ENCODE measurements around the gene PPM1G. TPM values are rescaled to one million over a fixed set of nuclear protein-coding genes. Genes with fewer than 3 reads are reported as not detected.

The PPM1G gene
- total RNA-seq, 2 experiments from 2014 or later, result 115 to 121 TPM

DNA sequence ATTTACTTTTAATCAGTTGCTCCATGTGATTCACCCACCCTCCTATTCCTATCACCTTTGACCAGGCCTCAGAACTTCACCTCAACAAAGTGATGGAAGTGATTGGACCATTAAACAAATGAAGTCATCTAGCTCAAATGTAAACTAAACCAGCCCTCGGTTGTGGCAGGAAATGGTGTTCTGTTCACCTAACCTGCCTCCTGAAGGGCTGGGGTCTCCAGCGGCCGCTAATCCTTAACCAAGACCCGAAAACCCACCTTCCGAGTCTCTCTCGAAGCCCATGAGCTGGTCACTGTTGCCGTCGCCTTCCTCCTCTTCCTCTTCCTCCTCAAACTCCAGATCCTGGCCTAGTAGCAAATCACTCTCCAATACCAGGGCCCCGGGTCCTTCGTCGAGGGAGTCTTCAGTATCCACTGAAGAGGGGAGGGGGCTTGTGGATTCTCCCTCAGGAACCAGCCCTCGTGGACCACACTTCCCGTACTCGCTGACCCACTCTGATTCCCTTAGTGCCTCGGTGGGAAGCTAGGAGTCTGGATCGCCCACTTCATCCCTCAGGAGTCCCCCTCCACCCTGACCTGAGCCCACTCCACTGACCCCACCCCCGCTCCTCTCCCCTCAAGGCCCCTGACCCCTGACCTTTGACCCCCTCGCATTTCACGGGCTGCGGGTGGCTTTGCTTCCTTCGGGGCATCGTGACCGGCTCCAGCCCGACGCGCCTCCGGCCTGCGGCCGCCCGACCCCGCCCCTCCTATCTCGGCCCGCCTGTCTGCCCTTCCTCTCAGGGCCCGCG is 29.4 kb downstream of the PPM1G start:
- Mint-ChIP-seq H3K9me3 (ENCODE audit: low read depth) (no peaks in the 10 kb centered on the region), H3K36me3 (ENCODE audit: low read depth) (peaks cover 67% of the 10 kb centered on the region), H3K27ac (peak overlapping the region; percentile 93), H3K27me3 (no peaks in the 10 kb centered on the region), H3K4me1 (peaks cover 29% of the 10 kb centered on the region), H3K4me3 (peak overlapping the region; percentile 89)
- CTCF ChIA-PET, result interaction anchor here (0.6 to 2.1 kb wide), 8 partner anchors 8 to 76 kb away, joined by 3 to 18 read pairs (median 4); partner anchors contain the start of genes EIF2B4, NRBP1, PPM1G and SNX17
- intact Hi-C loops (cut with DNase I, micrococcal nuclease), result loop anchor here (1.0 to 2.0 kb wide), 10 partner anchors 10 to 283 kb away; partner anchors contain the start of genes EIF2B4 (in 2 of the 2), PPM1G (in 2 of the 2), SLC4A1AP (in 2 of the 2) and SNX17 (in 2 of the 2)
- ATAC-seq (peak; percentile 40), DNase-seq (peak; percentile 74)
- POLR2A ChIA-PET, result interaction anchor here (1.0 kb wide), 1 partner anchor 49 kb away, joined by 3 read pairs; the partner anchor contains the start of gene NRBP1

DNA sequence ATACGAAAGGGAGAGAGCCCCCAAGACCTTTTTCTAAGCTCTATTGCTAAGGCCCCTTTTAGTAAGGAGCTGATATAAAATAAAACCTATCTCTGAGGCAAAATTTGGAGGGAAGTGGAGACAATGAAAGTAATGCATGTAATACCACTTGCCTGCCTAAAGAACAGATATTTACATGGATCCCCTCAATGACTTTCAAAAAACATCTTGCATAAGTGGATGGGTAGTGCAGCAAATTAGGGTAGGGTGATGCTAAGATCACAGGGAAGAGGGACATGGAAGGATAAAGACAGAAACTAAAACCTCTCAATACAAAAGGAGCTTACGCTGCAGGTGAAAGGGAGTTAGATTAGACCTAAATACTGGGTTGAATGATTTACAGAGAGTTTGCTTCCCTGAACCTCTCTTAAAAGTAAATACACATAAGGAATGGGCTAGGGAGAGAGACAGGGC is 30.0 kb downstream of the PPM1G start:
- H3K4me3 Mint-ChIP-seq, result peak overlapping the region; percentile 89
- peaks cover 70% of the 10 kb centered on the region for H3K36me3 Mint-ChIP-seq (ENCODE audit: low read depth)
- H3K9me3 Mint-ChIP-seq (ENCODE audit: low read depth), result no peaks in the 10 kb centered on the region
- CTCF ChIA-PET, result interaction anchor here (0.6 to 2.1 kb wide), 8 partner anchors 8 to 76 kb away, joined by 3 to 18 read pairs (median 4); partner anchors contain the start of genes EIF2B4, NRBP1, PPM1G and SNX17
- intact Hi-C loops (cut with DNase I, micrococcal nuclease), result no loop called here
- H3K27me3 Mint-ChIP-seq, result no peaks in the 10 kb centered on the region
- peaks cover 29% of the 10 kb centered on the region for H3K4me1 Mint-ChIP-seq
- peak overlapping the region; percentile 93 for H3K27ac Mint-ChIP-seq
- POLR2A ChIA-PET, result no interaction called here
- no peak for DNase-seq
- ATAC-seq, result no peak

DNA sequence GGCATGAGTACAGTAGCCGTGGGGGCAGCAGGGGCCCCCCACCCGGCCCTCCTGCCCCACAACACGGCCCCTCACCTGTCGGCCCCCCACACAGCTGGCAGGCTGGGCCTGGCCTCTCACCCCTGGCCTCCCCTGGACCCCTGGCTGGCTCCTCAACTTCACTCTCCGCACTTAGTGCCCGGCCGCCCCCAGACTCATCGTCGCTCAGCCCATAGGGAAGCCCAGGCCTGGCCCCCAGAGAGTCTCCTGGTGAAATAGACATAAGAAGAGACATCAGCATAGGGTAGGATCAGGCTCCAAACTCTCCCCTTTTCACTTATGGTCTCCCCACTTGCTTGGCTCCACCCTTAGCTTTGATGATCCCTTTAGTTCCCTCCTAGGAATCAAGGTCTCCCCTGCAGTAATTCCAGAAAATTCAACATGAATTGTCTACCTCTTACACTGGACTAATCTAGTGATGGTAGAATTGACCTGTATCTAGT is 30.5 kb downstream of the PPM1G start:
- POLR2A ChIA-PET, result no interaction called here
- H3K27me3 Mint-ChIP-seq, result no peaks in the 10 kb centered on the region
- CTCF ChIA-PET, result interaction anchor here (0.8 to 2.1 kb wide), 7 partner anchors 8 to 75 kb away, joined by 3 to 18 read pairs (median 4); partner anchors contain the start of genes EIF2B4, NRBP1, PPM1G and SNX17
- H3K9me3 Mint-ChIP-seq (ENCODE audit: low read depth), result no peaks in the 10 kb centered on the region
- no peak for DNase-seq
- peak overlapping the region; percentile 93 for H3K27ac Mint-ChIP-seq
- H3K4me1 Mint-ChIP-seq, result peaks cover 26% of the 10 kb centered on the region
- ATAC-seq, result no peak
- H3K4me3 Mint-ChIP-seq, result peak overlapping the region; percentile 89
- intact Hi-C loops (cut with DNase I, micrococcal nuclease), result no loop called here
- H3K36me3 Mint-ChIP-seq (ENCODE audit: low read depth), result peaks cover 69% of the 10 kb centered on the region

DNA sequence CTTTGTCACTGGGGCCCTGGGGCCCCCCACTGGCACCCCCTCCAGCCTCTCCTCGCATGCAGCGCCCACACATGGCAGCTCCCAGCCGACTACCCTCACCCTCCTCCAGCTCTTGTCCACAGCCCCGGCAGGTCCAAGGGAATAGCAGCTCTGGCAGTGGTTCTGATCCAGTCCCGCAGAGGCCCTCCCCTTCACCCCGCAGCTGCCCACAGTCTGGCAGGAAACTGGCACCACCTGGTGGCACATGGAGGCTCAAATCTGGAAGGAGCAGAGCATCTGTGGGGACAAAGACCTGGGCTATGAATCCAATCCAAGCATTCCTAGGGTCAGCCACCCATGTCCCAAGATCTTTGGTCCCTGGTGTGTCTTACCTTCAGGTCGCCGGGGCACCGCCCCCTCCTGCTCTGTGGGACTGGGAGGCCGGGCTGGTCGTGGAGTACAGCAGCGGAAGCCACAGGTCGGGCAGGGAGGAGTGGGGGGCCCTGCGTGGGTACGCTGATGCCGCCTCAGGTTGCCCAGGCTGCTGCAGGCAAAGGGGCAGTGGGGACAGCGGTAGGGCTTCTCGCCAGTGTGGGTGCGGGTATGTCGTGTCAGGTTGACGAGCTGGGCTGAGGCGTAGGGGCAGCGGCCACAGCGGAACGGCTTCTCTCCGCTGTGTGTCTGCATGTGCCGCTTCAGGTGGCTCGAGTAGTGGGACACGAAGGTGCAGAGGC is 31.1 kb downstream of the PPM1G start:
- H3K9me3 Mint-ChIP-seq (ENCODE audit: low read depth), result no peaks in the 10 kb centered on the region
- peak; percentile 40 for DNase-seq
- peak overlapping the region; percentile 89 for H3K4me3 Mint-ChIP-seq
- CTCF ChIA-PET, result interaction anchor here (0.6 to 0.8 kb wide), 2 partner anchors 10 to 20 kb away, joined by 3 read pairs; no protein-coding TSS in a partner anchor
- POLR2A ChIA-PET, result no interaction called here
- H3K27ac Mint-ChIP-seq, result no peak overlapping the region
- intact Hi-C loops (cut with DNase I, micrococcal nuclease), result no loop called here
- peaks cover 69% of the 10 kb centered on the region for H3K36me3 Mint-ChIP-seq (ENCODE audit: low read depth)
- H3K27me3 Mint-ChIP-seq, result no peaks in the 10 kb centered on the region
- no peak for ATAC-seq
- H3K4me1 Mint-ChIP-seq, result peaks cover 25% of the 10 kb centered on the region

DNA sequence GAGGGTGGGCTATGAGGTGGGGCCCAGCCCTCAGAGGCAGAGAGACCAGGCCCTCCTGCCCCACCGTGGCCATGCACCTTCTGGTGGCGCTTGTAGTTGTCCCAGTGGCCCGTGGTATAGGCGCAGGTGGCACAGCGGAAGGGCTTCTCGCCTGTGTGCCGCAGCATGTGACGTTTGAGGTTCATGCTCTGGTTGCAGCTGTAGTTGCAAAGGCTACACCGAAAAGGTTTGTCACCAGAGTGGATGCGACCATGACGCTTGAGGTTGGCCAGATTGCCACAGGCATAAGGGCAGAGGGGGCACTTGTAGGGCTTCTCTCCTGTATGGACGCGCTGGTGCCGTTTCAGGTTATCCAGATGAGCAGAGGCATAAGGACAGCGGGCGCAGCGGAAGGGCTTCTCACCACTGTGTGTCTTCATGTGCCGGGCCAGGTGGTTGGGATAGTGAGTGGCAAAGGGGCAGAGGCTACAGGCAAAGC is 31.7 kb downstream of the PPM1G start:
- H3K4me3 Mint-ChIP-seq, result no peak overlapping the region
- no peaks in the 10 kb centered on the region for H3K27me3 Mint-ChIP-seq
- no peak for ATAC-seq
- H3K4me1 Mint-ChIP-seq, result peaks cover 29% of the 10 kb centered on the region
- no peaks in the 10 kb centered on the region for H3K9me3 Mint-ChIP-seq (ENCODE audit: low read depth)
- intact Hi-C loops (cut with DNase I, micrococcal nuclease), result no loop called here
- H3K27ac Mint-ChIP-seq, result no peak overlapping the region
- ChIA-PET POLR2A (no interaction called here), CTCF (interaction anchor here (0.6 kb wide), 3 partner anchors 9 to 1189 kb away, joined by 3 read pairs; no protein-coding TSS in a partner anchor)
- H3K36me3 Mint-ChIP-seq (ENCODE audit: low read depth), result peaks cover 74% of the 10 kb centered on the region
- DNase-seq, result no peak

DNA sequence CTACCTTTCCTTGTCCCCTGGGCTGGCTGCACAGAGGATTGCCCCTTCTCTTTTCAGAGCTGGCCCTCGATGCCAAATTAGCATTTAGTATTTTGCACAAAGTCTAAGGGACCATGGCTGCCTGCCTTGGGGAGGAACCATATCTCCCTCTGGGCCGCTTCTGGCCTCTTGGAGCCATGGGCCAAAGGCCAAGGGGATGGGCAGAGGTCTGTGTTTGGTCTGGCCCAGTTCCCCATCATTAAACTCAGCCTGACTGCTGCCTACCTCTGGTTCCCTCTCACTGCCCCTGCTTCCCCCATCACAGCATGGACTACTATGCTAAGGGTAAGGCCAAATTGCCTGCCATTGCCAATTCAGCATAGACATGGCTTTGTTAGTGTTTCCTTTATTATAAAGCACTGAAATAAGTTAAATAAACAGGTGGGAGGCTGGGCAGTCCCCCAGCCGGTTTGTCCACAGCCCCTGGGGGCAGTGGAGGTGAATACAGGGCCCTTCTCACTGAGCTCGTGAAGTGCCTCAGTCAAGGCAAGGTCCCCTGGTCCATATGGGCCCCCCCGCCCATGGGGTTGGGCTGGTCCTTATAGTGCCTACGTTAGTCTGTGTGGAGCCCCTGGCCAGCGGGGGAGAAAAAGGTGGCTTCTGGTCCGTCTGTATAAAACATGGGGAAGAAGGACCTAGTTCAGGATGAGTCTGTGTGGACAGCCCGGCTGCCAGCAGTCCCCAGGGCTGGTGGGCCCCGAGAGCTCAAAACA is 32.3 kb downstream of the PPM1G start:
- intact Hi-C loops (cut with DNase I, micrococcal nuclease), result no loop called here
- Mint-ChIP-seq H3K9me3 (ENCODE audit: low read depth) (no peaks in the 10 kb centered on the region), H3K4me3 (no peak overlapping the region), H3K4me1 (peaks cover 34% of the 10 kb centered on the region), H3K27ac (no peak overlapping the region), H3K36me3 (ENCODE audit: low read depth) (peaks cover 73% of the 10 kb centered on the region), H3K27me3 (no peaks in the 10 kb centered on the region)
- ATAC-seq (no peak), DNase-seq (no peak)
- ChIA-PET CTCF (interaction anchor here (0.6 kb wide), 2 partner anchors 435 to 1188 kb away, joined by 3 read pairs; no protein-coding TSS in a partner anchor), POLR2A (no interaction called here)

DNA sequence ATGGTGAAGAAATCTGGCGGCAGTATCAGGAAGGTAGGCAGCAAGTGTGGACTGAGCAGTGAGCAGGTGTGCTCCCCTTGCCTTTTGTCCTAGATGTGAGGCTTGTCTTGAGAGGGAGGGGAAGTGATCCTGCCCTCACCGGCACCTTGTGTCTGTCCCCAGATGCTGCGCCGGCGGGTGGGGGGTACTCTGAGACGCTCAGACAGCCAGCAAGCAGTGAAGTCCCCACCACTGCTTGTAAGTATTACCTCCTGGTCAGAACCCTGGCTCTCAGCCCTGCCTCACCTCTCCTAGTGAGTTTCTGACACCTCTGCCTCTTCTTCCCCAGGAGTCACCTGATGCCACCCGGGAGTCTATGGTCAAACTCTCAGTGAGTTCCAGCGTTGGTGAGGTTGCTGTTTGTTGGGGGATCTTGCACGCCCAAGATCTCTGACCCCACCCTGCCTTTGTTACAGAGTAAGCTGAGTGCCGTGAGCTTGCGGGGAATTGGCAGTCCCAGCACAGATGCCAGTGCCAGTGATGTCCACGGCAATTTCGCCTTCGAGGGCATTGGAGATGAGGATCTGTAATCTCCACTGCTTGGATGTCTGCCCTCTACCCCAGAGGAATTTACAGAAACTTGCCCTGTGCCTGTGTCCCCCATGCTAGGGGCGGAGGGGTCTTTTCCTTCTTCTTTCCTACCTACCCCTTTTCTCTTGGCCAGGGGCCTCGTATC is 33.1 kb downstream of the PPM1G start:
- intact Hi-C loops (cut with DNase I, micrococcal nuclease), result no loop called here
- no peaks in the 10 kb centered on the region for H3K27me3 Mint-ChIP-seq
- ChIA-PET POLR2A (no interaction called here), CTCF (interaction anchor here (0.6 to 0.7 kb wide), 2 partner anchors 9 to 1031 kb away, joined by 3 to 4 read pairs; no protein-coding TSS in a partner anchor)
- no peak for ATAC-seq
- H3K27ac Mint-ChIP-seq, result no peak overlapping the region
- H3K9me3 Mint-ChIP-seq (ENCODE audit: low read depth), result no peaks in the 10 kb centered on the region
- peaks cover 70% of the 10 kb centered on the region for H3K36me3 Mint-ChIP-seq (ENCODE audit: low read depth)
- DNase-seq, result no peak
- H3K4me3 Mint-ChIP-seq, result no peak overlapping the region
- H3K4me1 Mint-ChIP-seq, result peaks cover 34% of the 10 kb centered on the region

DNA sequence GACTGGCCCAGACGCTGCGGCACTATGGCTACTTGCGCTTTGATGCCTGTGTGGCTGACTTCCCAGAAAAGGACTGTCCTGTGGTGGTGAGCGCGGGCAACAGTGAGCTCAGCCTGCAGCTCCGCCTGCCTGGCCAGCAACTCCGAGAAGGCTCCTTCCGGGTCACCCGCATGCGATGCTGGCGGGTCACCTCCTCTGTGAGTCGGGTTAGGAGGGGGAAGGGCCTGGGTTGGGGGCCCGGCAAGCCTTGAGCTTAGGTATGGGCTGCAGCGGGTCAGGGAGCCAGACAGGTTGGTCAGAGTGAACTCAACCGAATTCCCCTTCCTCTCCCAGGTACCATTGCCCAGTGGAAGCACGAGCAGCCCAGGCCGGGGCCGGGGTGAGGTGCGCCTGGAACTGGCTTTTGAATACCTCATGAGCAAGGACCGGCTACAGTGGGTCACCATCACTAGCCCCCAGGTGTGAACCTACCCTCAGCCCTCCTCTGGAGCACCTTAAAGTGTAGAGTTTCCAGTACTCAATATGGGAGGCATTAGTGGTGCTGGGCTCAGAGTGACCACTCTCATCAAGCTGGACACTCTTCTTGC is 33.8 kb downstream of the PPM1G start:
- ATAC-seq (no peak), DNase-seq (no peak)
- Mint-ChIP-seq H3K4me3 (no peak overlapping the region), H3K36me3 (ENCODE audit: low read depth) (peaks cover 65% of the 10 kb centered on the region), H3K4me1 (peaks cover 28% of the 10 kb centered on the region), H3K27me3 (no peaks in the 10 kb centered on the region), H3K9me3 (ENCODE audit: low read depth) (no peaks in the 10 kb centered on the region), H3K27ac (no peak overlapping the region)
- CTCF ChIA-PET, result interaction anchor here (0.6 to 0.7 kb wide), 2 partner anchors 8 to 1030 kb away, joined by 3 to 4 read pairs; no protein-coding TSS in a partner anchor
- intact Hi-C loops (cut with DNase I, micrococcal nuclease), result no loop called here
- POLR2A ChIA-PET, result no interaction called here

DNA sequence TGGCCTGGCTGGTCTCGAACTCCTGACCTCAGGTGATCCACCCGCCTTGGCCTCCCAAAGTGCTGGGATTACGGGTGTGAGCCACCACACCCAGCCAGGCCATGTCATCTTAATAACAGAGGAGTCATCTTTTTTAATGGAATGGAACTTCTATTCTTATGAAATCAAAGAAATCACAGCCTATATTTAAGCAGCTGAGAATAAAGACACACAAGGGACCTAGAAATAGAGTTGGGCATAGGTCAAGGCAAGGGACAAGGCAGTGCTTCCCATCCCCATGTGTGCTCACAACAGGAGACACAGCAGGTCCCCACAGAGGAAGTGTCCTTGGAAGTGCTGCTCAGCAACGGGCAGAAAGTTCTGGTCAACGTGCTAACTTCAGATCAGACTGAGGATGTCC is 35.8 kb downstream of the PPM1G start:
- Mint-ChIP-seq H3K4me3 (no peak overlapping the region), H3K4me1 (peaks cover 25% of the 10 kb centered on the region), H3K27ac (peak overlapping the region; percentile 17), H3K9me3 (ENCODE audit: low read depth) (no peaks in the 10 kb centered on the region), H3K36me3 (ENCODE audit: low read depth) (peaks cover 53% of the 10 kb centered on the region), H3K27me3 (no peaks in the 10 kb centered on the region)
- intact Hi-C loops (cut with DNase I, micrococcal nuclease), result loop anchor here in 1 of 2 experiments (5.0 kb wide), 1 partner anchor 519 kb away; the partner anchor contains the start of genes BABAM2 and RBKS
- no peak for DNase-seq
- ChIA-PET POLR2A (no interaction called here), CTCF (no interaction called here)
- ATAC-seq, result no peak

DNA sequence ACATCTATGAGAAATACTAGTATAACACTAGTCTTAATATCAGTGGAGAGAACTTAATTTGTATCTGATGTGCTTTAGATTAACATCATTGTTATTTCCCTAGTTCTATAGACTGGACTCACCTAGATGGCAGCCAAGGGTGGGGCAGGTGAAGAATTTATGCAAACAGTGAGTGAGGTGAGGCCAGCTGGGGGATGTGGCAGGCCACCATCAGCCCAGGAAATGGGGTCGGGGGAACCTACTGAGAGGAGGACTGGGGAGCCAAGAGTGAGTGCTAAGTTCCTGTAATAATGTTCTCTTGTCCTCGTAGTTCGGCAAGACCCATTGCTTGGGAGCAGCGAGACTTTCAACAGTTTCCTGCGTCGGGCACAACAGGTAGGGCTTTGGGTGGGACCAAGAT is 36.5 kb downstream of the PPM1G start:
- intact Hi-C loops (cut with DNase I, micrococcal nuclease), result loop anchor here in 1 of 2 experiments (5.0 kb wide), 1 partner anchor 519 kb away; the partner anchor contains the start of genes BABAM2 and RBKS
- Mint-ChIP-seq H3K4me3 (peak overlapping the region; percentile 90), H3K27me3 (no peaks in the 10 kb centered on the region), H3K4me1 (peaks cover 26% of the 10 kb centered on the region), H3K27ac (peak overlapping the region; percentile 60), H3K9me3 (ENCODE audit: low read depth) (no peaks in the 10 kb centered on the region), H3K36me3 (ENCODE audit: low read depth) (peaks cover 55% of the 10 kb centered on the region)
- DNase-seq (no peak), ATAC-seq (no peak)
- ChIA-PET POLR2A (no interaction called here), CTCF (interaction anchor here (0.8 kb wide), 1 partner anchor 12 kb away, joined by 4 read pairs; no protein-coding TSS in a partner anchor)

Measured in activated CD4-positive, alpha-beta T cell treated with anti-CD3 and anti-CD28 coated beads for 36 hours (primary cell).